Measurements from ENCODE around the gene MYOZ3. TPM values are rescaled to one million over a fixed set of nuclear protein-coding genes. Genes with fewer than 3 reads are reported as not detected.

The MYOZ3 gene
- total and polyA plus RNA-seq, 10 of the 15 experiments (the other 5 are each of a cell fraction or from before 2014, with no cell fraction given): 0.04 to 1.1 (median 0.10) TPM; not detected in 4

- TF ChIP-seq, protein P1, sequence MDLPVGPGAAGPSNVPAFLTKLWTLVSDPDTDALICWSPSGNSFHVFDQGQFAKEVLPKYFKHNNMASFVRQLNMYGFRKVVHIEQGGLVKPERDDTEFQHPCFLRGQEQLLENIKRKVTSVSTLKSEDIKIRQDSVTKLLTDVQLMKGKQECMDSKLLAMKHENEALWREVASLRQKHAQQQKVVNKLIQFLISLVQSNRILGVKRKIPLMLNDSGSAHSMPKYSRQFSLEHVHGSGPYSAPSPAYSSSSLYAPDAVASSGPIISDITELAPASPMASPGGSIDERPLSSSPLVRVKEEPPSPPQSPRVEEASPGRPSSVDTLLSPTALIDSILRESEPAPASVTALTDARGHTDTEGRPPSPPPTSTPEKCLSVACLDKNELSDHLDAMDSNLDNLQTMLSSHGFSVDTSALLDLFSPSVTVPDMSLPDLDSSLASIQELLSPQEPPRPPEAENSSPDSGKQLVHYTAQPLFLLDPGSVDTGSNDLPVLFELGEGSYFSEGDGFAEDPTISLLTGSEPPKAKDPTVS (IDR thresholded peaks at IDR 0.05; ENCODE audit: low read depth, low read length): no peak
- TF ChIP-seq MEF2A (IDR thresholded peaks at IDR 0.05; ENCODE audit: insufficient read depth, low read depth, low read length): peak; percentile 84; the same call in 1 of the 2 replicates
- no peak for TF ChIP-seq ZNF622 (IDR thresholded peaks at IDR 0.05)
- TF ChIP-seq SREBF2 (IDR thresholded peaks at IDR 0.05; ENCODE audit: low read length): no peak
- TF ChIP-seq NBN (IDR thresholded peaks at IDR 0.05): peak; percentile 75
- TF ChIP-seq SREBF1 (IDR thresholded peaks at IDR 0.05; ENCODE audit: low read length): no peak
- TF ChIP-seq PRDM15 (CRISPR knock-in tag; IDR thresholded peaks at IDR 0.05): no peak
- TF ChIP-seq BCL11A (IDR thresholded peaks at IDR 0.05; ENCODE audit: low read depth, low read length): peak; percentile 56
- TF ChIP-seq BMI1 (IDR thresholded peaks at IDR 0.05; ENCODE audit: borderline replicate concordance): no peak
- no peak for TF ChIP-seq SP1 (IDR thresholded peaks at IDR 0.05; ENCODE audit: low read depth, low read length)
- TF ChIP-seq ZNF207 (IDR thresholded peaks at IDR 0.05; ENCODE audit: borderline replicate concordance): peak; percentile 71; the same call in 1 of the 2 replicates
- TF ChIP-seq ZNF592 (IDR thresholded peaks at IDR 0.05): no peak
- TF ChIP-seq NFXL1 (IDR thresholded peaks at IDR 0.05; ENCODE audit: borderline replicate concordance): no peak
- TF ChIP-seq RBBP5 (conservative IDR thresholded peaks at IDR 0.05): no peak
- TF ChIP-seq STAT1 (conservative IDR thresholded peaks at IDR 0.05): no peak
- TF ChIP-seq TARDBP (IDR thresholded peaks at IDR 0.05; ENCODE audit: borderline replicate concordance): peak; percentile 69; the same call in 1 of the 2 replicates
- peak; percentile 25; the same call in 1 of the 2 replicates for TF ChIP-seq PAX5 (IDR thresholded peaks at IDR 0.05; ENCODE audit: borderline replicate concordance, low read depth, low read length)
- TF ChIP-seq, protein P2, sequence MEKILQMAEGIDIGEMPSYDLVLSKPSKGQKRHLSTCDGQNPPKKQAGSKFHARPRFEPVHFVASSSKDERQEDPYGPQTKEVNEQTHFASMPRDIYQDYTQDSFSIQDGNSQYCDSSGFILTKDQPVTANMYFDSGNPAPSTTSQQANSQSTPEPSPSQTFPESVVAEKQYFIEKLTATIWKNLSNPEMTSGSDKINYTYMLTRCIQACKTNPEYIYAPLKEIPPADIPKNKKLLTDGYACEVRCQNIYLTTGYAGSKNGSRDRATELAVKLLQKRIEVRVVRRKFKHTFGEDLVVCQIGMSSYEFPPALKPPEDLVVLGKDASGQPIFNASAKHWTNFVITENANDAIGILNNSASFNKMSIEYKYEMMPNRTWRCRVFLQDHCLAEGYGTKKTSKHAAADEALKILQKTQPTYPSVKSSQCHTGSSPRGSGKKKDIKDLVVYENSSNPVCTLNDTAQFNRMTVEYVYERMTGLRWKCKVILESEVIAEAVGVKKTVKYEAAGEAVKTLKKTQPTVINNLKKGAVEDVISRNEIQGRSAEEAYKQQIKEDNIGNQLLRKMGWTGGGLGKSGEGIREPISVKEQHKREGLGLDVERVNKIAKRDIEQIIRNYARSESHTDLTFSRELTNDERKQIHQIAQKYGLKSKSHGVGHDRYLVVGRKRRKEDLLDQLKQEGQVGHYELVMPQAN (conservative IDR thresholded peaks at IDR 0.05): 0 out of 2 replicates have a peak, but pooled peaks have one; percentile 15
- no peak for TF ChIP-seq RAD21 (IDR thresholded peaks at IDR 0.05; ENCODE audit: insufficient read depth, low read depth, low read length)
Measured at GRCh38 chr5:150625831-150626746, 35.0 kb upstream of the MYOZ3 start (continued).
